Prostate gland (tissue), 2 donors: ENCODE data around the gene ADGRL3. TPM values are rescaled to one million over a fixed set of nuclear protein-coding genes. Genes with fewer than 3 reads are reported as not detected.

Experiments used
- DNase-seq: peaks from one replicate; pipeline ENCODE4 v3.0.0-alpha.2; 2019; ENCODE audit warnings: low spot score
- H3K27ac ChIP-seq, 2 donors: fragments of 200-600 bp; sonication (generic); 2 replicates each; pipeline ENCODE4 v1.5.1; 2017 to 2019
- H3K27me3 ChIP-seq: fragments of 200-600 bp; sonication (generic); replicated peaks from 2 replicates; pipeline ENCODE4 v1.5.1; 2019; ENCODE audit not compliant: insufficient read depth
- H3K36me3 ChIP-seq, 2 donors: fragments of 200-600 bp; sonication (generic); 1 replicate in 1 of 2; 2 replicates in 1 of 2; pipeline versions ENCODE4 v1.5.1 to v1.8.1; 2017 to 2019
- H3K4me1 ChIP-seq: fragments of 200-600 bp; sonication (generic); replicated peaks from 2 replicates; pipeline ENCODE4 v1.5.1; 2019
- H3K4me3 ChIP-seq, 2 donors: fragments of 200-600 bp; sonication (generic); 2 replicates each; pipeline ENCODE4 v1.5.1; 2017 to 2019
- H3K9me3 ChIP-seq: fragments of 200-600 bp; sonication (generic); 2 replicates; pipeline ENCODE4 v1.5.1; 2017
- CTCF ChIP-seq, 4 experiments: fragments of 200-600 bp in 2 of 4; fragments of 450-650 bp in 2 of 4; sonication (generic) in 2 of 4; IDR thresholded peaks; 1 replicate in 3 of 4; 2 replicates in 1 of 4; pipeline ENCODE4 v1.5.1; 2016 to 2019; ENCODE audit warnings: antibody characterized with exemption in 4 of 4, mild to moderate bottlenecking in 2 of 4, moderate library complexity in 2 of 4
- POLR2A ChIP-seq: fragments of 450-650 bp; IDR thresholded peaks from one replicate; pipeline ENCODE4 v1.6.1; 2016; ENCODE audit warnings: antibody characterized with exemption, mild to moderate bottlenecking
- POLR2AphosphoS5 ChIP-seq: sonication (generic); formaldehyde crosslinking; IDR thresholded peaks from one replicate; pipeline ENCODE4 v1.6.1; 2017; ENCODE audit warnings: antibody characterized with exemption
- WGBS: methylation state at CpG from one replicate; pipeline ENCODE4 v1.1.5; 2018; 5-methylcytosine and 5-hydroxymethylcytosine counted together
- intact Hi-C: fragments of 100-400 bp; cut with DNase I; formaldehyde crosslinking; loops from one replicate; pipeline ENCODE4 v1.14.2; 2022
- total RNA-seq, 2 donors: library from RNA; depleted of rRNA; stranded (reverse); fragments of >200 nt; gene quantifications; one replicate each; pipeline ENCODE4 v1.1.0, GENCODE V29; 2016

ADGRL3 gene
- total RNA-seq, 2 donors from 2014 or later = 1.7 to 23.5 TPM

- Histone ChIP-seq H3K27me3 (no peaks in the 10 kb centered on the region), H3K4me3 (no peak overlapping the region), H3K9me3 (no peaks in the 10 kb centered on the region), H3K27ac (no peak overlapping the region), H3K36me3 (no peaks in the 10 kb centered on the region), H3K4me1 (no peaks in the 10 kb centered on the region)
- TF ChIP-seq CTCF (IDR thresholded peaks at IDR 0.05) = no peak
- DNase-seq = no peak
- intact Hi-C loops = no loop called here
Measured at GRCh38 chr4:62053974-62054373, 853.8 kb downstream of the ADGRL3 start.

DNA sequence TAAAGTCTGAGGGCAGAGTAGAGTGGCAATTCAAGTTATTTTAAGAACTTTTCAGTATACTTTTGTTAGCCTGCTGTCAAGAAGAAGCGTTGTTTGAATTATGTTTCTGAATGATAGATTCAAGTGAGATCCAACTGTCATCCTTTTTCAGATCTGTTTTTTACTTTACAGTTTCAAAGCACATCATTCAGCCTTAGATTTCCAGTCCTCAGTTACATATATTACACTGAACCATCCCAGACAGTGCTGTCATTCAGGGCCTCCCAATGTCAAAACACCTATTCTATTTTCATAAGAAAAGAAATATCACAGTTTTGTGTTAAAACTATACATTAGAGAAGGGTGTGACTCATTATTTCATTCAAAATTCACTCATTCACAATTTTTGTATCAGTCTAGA is 856.9 kb downstream of the ADGRL3 start:
- intact Hi-C loops = no loop called here

GRCh38 chr4:62058571-62058970 is 858.4 kb downstream of the ADGRL3 start:
- Histone ChIP-seq H3K27me3 (no peaks in the 10 kb centered on the region), H3K36me3 (no peaks in the 10 kb centered on the region), H3K4me1 (no peaks in the 10 kb centered on the region), H3K4me3 (no peak overlapping the region), H3K27ac (no peak overlapping the region), H3K9me3 (no peaks in the 10 kb centered on the region)
- TF ChIP-seq CTCF (IDR thresholded peaks at IDR 0.05) = no peak
- no peak for TF ChIP-seq POLR2A
- no peak for TF ChIP-seq POLR2AphosphoS5
- intact Hi-C loops = no loop called here
- no peak for DNase-seq
- 40% methylated on average over 4 of the region's 4 CpGs for WGBS

More for the DNA sequence above, 856.9 kb downstream of the ADGRL3 start:
- Histone ChIP-seq H3K27me3 (no peaks in the 10 kb centered on the region), H3K36me3 (no peaks in the 10 kb centered on the region), H3K4me3 (no peak overlapping the region), H3K27ac (no peak overlapping the region), H3K4me1 (no peaks in the 10 kb centered on the region), H3K9me3 (no peaks in the 10 kb centered on the region)
- DNase-seq = no peak
- 91% methylated on average over 1 of the region's 1 CpG for WGBS
- TF ChIP-seq POLR2A (no peak), CTCF (IDR thresholded peaks at IDR 0.05) (no peak), POLR2AphosphoS5 (no peak)

DNA sequence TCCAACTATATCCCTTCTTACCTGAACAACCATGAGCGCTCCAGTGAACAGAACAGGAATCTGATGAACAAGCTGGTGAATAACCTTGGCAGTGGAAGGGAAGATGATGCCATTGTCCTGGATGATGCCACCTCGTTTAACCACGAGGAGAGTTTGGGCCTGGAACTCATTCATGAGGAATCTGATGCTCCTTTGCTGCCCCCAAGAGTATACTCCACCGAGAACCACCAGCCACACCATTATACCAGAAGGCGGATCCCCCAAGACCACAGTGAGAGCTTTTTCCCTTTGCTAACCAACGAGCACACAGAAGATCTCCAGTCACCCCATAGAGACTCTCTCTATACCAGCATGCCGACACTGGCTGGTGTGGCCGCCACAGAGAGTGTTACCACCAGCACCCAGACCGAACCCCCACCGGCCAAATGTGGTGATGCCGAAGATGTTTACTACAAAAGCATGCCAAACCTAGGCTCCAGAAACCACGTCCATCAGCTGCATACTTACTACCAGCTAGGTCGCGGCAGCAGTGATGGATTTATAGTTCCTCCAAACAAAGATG is 870.2 kb downstream of the ADGRL3 start:
- TF ChIP-seq POLR2AphosphoS5 = no peak
- no peak for TF ChIP-seq POLR2A
- TF ChIP-seq CTCF (IDR thresholded peaks at IDR 0.05) = no peak
- intact Hi-C loops = no loop called here

GRCh38 chr4:62075089-62075488 is 875.0 kb downstream of the ADGRL3 start:
- H3K4me3 ChIP-seq = no peak overlapping the region
- no peak for DNase-seq
- H3K4me1 ChIP-seq = no peaks in the 10 kb centered on the region
- no peaks in the 10 kb centered on the region for H3K27me3 ChIP-seq
- H3K27ac ChIP-seq = no peak overlapping the region
- no peaks in the 10 kb centered on the region for H3K36me3 ChIP-seq
- 88% methylated on average over 2 of the region's 2 CpGs for WGBS
- intact Hi-C loops = no loop called here
- TF ChIP-seq POLR2AphosphoS5 = no peak
- no peak for TF ChIP-seq CTCF (IDR thresholded peaks at IDR 0.05)
- no peak for TF ChIP-seq POLR2A
- no peaks in the 10 kb centered on the region for H3K9me3 ChIP-seq

More for the DNA sequence above, 870.2 kb downstream of the ADGRL3 start:
- Histone ChIP-seq H3K4me3 (no peak overlapping the region), H3K9me3 (no peaks in the 10 kb centered on the region), H3K4me1 (no peaks in the 10 kb centered on the region), H3K36me3 (no peaks in the 10 kb centered on the region), H3K27ac (no peak overlapping the region), H3K27me3 (no peaks in the 10 kb centered on the region)
- DNase-seq = no peak
- 90% methylated on average over 14 of the region's 14 CpGs for WGBS
